GM12872 (cell line): ENCODE results near the gene MPO.

Experiments used
- TF ChIP-seq, protein P1 (sequence below): IDR thresholded peaks from 3 replicates; pipeline ENCODE4 v1.5.1; 2011; ENCODE audit warnings: low read depth, mild to moderate bottlenecking, low read length, moderate library complexity; ENCODE audit not compliant: insufficient read depth

The MPO gene

GRCh38 chr17:58325976-58326468 lies 45.3 kb upstream of the MPO start:
- TF ChIP-seq, protein P1, sequence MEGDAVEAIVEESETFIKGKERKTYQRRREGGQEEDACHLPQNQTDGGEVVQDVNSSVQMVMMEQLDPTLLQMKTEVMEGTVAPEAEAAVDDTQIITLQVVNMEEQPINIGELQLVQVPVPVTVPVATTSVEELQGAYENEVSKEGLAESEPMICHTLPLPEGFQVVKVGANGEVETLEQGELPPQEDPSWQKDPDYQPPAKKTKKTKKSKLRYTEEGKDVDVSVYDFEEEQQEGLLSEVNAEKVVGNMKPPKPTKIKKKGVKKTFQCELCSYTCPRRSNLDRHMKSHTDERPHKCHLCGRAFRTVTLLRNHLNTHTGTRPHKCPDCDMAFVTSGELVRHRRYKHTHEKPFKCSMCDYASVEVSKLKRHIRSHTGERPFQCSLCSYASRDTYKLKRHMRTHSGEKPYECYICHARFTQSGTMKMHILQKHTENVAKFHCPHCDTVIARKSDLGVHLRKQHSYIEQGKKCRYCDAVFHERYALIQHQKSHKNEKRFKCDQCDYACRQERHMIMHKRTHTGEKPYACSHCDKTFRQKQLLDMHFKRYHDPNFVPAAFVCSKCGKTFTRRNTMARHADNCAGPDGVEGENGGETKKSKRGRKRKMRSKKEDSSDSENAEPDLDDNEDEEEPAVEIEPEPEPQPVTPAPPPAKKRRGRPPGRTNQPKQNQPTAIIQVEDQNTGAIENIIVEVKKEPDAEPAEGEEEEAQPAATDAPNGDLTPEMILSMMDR, result no peak

GRCh38 chr17:58325289-58325726 lies 44.6 kb upstream of the MPO start:
- TF ChIP-seq, protein P1, result no peak

GRCh38 chr17:58324409-58325288 lies 43.9 kb upstream of the MPO start:
- TF ChIP-seq, protein P1, result no peak

DNA sequence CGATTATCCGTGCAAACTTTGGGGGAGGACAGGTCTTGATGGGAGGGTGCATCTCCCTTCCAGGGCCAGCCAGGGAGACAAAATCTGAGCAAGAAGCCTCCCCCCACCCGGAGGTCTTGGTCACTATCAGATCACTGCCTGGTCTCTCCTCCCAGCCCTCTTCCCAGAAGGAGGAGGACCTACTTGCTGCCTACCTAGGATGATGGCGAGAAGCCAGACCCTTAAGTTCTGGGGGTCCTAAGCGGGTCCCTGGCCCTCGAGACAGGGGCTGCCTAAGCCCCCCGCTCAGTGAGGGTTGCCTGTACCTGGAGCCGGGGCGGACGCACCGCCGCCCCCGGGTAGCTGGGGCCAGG lies 43.3 kb upstream of the MPO start:
- TF ChIP-seq, protein P1, result no peak

- TF ChIP-seq, protein P1, result no peak
These were observed 42.8 kb upstream of the MPO start for GRCh38 chr17:58323366-58324055.

DNA sequence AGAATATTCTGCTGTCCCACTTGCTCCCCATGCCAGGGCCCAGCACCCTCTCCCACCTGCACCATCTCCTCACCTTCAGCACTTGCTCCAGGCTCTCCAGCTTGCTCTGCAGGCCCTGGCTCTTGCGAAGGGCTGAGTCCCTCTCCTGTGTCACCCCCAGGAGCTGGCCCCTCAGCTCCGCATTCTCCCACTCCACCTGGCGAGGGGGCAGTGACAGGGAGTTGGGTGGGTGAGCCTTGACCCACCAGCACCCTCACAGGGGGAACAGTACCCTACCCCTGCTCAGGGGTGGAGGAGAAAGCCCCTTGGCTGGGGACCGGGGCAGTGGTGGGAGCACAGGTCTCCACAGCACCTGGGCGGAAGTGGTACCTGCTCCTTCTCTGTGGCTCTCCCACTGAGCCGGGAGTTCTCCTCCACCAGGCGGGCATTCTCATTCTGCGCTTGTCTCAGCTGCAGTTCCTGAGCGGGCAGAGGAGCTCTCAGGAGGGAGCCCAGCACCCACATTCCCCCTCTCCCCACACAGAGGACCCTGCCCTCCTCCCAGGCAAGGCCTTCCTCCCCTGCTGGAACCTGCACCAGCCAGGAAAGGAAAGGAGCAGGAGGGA lies 41.9 kb upstream of the MPO start:
- TF ChIP-seq, protein P1, result no peak
